Right ventricle myocardium inferior (tissue), 1 donor: ENCODE results near the gene SMAGP. TPM values are rescaled to one million over a fixed set of nuclear protein-coding genes. Genes with fewer than 3 reads are reported as not detected.
A peak's percentile ranks its signal among the peaks of the same experiment; 100 is the strongest.
"Not testable (repeated sequence)": the region's sequence is repeated elsewhere in the genome, so short reads cannot be mapped to it uniquely, and the experiment has no call there.

Experiments
- ATAC-seq: fragments of 200-7000 bp; cut with Tn5 transposase; one replicate; pipeline ENCODE4 v1.9.1; 2020; ENCODE audit warnings: mild to moderate bottlenecking, moderate library complexity
- DNase-seq: peaks from one replicate; pipeline ENCODE4 v3.0.0; 2021; ENCODE audit errors: missing footprints
- intact Hi-C: fragments of 100-400 bp; cut with DNase I; formaldehyde crosslinking; loops from one replicate; pipeline ENCODE4 v1.11.0; 2022
- total RNA-seq: library from RNA; stranded (reverse); fragmentation: NEBNext Ultra II Directional; extraction: Animal tissue kit (Norgen Biotek cat#: 25700); gene quantifications from one replicate; pipeline ENCODE4 v1.2.1, GENCODE V29; 2021
- donor health status: DM: no; HTN: yes; CAD: no; lungs with severe emphysema.

Gene SMAGP
- total RNA-seq, 1 donor from 2014 or later = 3.8 TPM

- ATAC-seq = no peak
- intact Hi-C loops = loop anchor here (10.0 kb wide), 1 partner anchor 190 kb away; the partner anchor contains the start of gene LETMD1
- no peak for DNase-seq
Measured at GRCh38 chr12:51234530-51234929, 35.7 kb downstream of the SMAGP start.

DNA sequence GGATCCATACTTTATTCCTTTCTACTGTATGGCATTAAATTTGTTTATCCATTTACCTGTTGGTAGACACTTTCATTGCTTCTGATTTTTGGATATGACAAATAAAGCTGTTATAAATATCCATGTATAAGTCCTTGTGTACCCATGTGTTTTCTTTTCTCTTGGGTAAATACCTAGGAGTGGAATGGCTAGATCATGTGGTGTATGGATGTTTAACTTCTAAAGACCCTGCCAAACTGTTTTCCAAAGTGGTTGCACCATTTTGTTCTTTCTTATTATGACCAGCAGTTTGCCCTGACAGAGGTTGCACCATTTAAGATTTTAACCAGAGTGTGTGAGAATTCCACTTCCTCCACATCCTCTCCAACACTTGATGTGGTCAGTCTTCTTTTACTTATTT is 37.6 kb downstream of the SMAGP start:
- intact Hi-C loops = loop anchor here (10.0 kb wide), 1 partner anchor 188 kb away; the partner anchor contains the start of gene LETMD1
- ATAC-seq (no peak), DNase-seq (no peak)

DNA sequence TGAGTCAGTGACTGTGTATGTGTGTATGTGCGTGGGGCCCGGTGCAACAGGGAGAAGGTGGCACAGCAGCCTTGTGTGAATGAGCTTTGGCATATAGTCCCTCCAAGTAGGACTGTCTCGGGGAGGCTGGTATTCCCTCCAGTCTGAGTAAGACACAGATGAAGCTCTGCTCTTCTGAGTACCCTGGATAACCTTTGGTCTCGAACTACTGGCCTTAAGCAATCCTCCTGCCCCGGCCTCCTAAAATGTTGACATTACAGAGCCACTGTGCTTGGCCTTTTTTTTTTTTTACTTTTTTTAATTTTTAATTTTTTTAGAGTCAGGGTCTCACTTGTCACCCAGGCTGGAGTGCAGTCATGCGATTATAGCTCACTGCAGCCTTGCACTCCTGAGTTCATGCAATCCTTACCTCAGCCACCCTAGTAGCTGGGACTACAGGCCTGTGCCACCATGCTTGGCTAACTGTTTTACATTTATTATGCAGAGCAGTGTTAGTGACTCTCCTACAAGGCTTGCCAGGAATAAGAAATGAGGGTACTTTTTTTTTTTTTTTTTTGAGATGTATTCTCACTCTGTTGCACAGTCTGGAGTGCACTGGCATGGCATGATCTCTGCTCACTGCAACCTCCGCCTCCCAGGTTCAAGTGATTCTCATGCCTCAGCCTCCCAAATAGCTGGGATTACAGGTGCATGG is 41.0 kb downstream of the SMAGP start:
- ATAC-seq (no peak), DNase-seq (no peak)
- intact Hi-C loops = no loop called here

DNA sequence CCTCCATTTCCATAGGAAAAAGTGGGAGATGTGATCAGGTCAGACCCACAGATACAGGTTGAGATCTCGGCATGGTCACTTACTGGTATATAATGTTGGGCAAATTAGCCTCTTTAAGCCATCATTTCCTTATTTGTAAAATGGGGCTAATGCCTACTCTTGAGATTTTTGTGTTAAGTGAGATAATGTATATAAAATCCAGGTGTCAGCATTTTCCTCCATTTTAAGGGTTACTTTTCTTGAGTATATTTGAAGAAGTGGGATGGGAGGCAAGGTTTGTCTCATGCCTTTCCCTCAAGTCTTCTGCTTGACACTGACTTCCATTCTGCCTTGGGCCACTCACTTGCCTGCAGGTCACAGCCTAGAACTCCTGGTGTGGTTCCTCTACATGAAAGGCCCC is 42.3 kb downstream of the SMAGP start:
- DNase-seq (no peak), ATAC-seq (no peak)
- intact Hi-C loops = no loop called here

- ATAC-seq, intact Hi-C loops, DNase-seq: not testable (repeated sequence)
Measured at GRCh38 chr12:51227112-51227511, 43.1 kb downstream of the SMAGP start.

DNA sequence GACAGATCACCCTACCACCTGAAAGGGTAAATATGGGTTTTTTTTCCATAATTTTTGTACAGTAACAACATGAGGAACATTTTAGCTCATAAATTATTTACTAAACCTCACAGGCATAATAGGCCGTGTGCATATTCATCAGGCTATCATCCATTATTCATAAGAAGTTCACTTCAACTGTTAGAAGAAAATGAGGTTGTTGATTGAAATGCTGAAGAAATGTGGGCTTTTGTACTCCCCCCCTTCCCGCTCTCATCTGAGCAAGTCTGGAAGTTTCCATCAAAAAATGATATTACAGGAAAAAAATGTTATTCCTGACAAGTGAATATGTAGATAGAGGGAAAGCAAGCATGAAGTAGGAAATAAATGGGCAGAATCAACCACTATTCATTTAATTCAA is 44.4 kb downstream of the SMAGP start:
- ATAC-seq = no peak
- intact Hi-C loops = no loop called here

GRCh38 chr12:51225234-51225633 is 45.0 kb downstream of the SMAGP start:
- DNase-seq (no peak), ATAC-seq (no peak)
- intact Hi-C loops = no loop called here

More for the DNA sequence above, 44.4 kb downstream of the SMAGP start:
- no peak for DNase-seq

DNA sequence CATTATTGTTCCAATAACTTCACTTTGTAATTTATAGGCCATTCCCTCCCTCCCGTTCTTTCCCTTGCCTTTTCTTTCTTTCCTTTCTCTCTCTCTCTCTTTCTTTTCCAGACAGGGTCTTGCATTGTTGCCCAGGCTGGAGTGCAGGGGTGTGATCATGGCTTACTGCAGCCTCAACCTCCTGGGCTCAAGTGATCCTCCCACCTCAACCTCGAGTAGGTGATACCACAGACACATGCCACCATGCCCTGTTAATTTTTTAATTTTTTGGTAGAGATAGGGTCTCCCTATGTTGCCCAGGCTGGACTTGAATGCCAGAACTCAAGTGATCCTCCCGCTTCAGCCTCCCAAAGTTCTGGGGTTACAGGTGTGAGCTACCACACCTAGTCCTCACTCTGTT is 45.6 kb downstream of the SMAGP start:
- ATAC-seq (no peak), DNase-seq (no peak)
- intact Hi-C loops = no loop called here

GRCh38 chr12:51222461-51222860 is 47.8 kb downstream of the SMAGP start:
- intact Hi-C loops = no loop called here
- DNase-seq = no peak
- no peak for ATAC-seq

DNA sequence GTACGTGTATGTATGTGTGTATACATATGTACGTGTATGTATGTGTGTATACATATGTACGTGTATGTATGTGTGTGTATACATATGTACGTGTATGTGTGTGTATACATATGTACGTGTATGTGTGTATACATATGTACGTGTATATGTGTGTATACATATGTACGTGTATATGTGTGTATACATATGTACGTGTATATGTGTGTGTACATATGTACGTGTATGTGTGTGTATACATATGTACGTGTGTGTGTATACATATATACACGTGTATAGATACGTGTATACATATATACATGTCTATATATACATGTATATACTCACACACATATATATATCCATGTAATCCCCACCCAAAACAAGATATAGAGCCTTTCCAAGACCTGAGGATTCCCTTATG is 50.4 kb downstream of the SMAGP start:
- ATAC-seq, DNase-seq: not testable (repeated sequence)
- intact Hi-C loops = loop anchor here (1.0 to 5.0 kb wide), 2 partner anchors 18 to 48 kb away; partner anchors contain the start of genes DAZAP2 and TFCP2

DNA sequence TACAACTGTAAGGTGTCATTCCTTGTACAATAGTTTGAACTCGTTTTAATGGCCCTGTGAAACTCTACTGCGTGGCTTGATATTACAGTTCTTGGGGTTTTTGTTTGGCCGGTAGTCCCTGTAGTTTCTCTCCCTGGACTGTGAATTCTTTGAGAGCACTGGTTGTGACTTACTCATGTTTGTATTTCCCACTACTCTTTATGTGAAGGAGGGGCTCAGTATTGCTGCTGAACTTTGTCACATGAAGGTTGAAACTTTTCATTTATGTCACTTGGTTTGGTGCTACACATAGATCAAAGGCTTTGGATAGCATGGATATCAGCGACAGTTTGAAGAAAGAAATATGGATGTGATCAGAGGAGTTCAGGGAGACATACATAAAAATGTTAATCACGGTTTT is 50.9 kb downstream of the SMAGP start:
- intact Hi-C loops = loop anchor here (1.0 to 5.0 kb wide), 2 partner anchors 19 to 47 kb away; partner anchors contain the start of genes DAZAP2 and TFCP2
- DNase-seq (no peak), ATAC-seq (no peak)

- intact Hi-C loops = loop anchor here (1.0 to 5.0 kb wide), 2 partner anchors 20 to 46 kb away; partner anchors contain the start of genes DAZAP2 and TFCP2
- DNase-seq (no peak), ATAC-seq (peak; percentile 8)
Measured at GRCh38 chr12:51218607-51219161, 51.5 kb downstream of the SMAGP start.

DNA sequence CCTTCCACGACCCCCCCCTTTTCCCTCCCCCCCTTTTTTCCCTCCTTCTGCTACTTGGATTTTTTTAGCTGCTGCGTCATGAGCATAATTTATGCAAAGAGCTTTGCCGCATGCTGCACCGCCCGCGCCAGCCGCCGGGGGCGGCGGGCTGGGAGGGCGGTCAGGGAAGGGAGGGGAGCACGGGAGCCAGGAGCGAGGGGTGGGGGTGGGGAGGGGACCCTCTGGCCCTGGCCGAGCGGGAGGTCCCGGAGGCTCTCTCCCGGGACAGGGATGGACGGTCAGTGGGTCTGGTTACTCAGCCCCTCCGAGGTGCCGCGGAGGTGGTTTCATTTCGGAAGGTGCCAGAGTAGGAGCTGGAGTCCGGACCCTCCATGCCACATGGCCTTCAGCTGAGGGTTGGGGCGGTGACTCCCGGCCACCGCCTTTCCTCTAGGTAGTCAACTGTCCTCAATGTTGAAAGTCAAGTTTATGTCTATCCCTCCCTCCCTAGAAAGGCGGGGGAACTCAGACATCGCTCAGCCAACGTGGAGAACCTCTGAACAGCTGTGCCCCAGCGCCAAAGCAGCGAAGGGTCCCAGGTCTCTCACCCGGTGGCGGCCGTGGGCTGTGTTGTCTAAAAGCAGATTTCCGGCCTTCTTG is 52.1 kb downstream of the SMAGP start, which contains the start of gene POU6F1:
Gene POU6F1, minus strand, starts transcription at position 95 of the 639 bp plus-strand sequence. CDS start 11,226 bp downstream, outside the sequence.
- ATAC-seq (peak; percentile 93), DNase-seq (peak; percentile 83)
- intact Hi-C loops = loop anchor here (5.0 kb wide), 1 partner anchor 46 kb away; the partner anchor contains the start of gene TFCP2

DNA sequence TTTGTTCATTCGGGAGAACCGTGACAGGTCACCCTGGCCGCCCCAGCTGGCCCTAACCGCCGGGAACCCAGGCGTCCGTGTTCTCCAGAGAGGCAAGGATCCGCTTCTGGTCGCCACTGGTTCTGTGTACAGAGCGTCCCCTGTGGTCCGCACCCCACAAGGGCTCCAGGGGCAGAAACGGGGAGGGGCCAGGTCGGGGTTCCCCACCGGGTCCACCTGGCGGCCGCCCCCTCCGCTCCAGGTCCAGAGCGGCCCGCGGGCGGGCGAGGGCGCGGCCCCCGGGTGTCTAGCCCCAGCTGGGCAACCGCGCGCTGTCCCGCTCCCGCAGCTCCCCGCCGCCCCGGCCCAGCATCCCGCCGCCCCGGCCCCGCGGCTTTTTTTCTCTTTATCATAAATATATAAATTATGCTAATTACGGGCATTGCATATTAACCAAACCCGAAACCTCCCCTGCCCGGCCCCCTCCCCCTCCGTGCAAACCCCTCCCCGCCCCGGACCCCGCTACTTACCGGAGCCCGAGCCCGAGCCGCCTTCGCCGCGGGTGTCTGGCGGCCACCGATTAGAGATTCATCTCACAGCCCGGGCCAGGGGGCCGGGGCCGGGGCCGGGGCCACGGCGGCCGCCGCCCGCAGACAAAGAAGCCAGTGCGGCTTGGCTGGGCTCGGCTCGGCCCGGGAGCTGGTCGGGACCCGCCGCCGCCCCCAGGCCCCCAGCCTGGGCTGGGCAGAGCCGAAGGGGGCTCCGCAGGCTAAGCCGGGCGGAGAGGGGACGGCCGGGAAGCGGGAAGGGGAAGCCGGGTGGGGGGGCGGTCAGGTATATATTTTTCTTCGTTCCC is 52.9 kb downstream of the SMAGP start:
- intact Hi-C loops = loop anchor here (5.0 kb wide), 1 partner anchor 45 kb away; the partner anchor contains the start of gene TFCP2
- DNase-seq = peak; percentile 85
- ATAC-seq = peak; percentile 59

GRCh38 chr12:51216642-51217041 is 53.6 kb downstream of the SMAGP start:
- ATAC-seq = no peak
- intact Hi-C loops = loop anchor here (5.0 kb wide), 1 partner anchor 44 kb away; the partner anchor contains the start of gene TFCP2
- DNase-seq = no peak

DNA sequence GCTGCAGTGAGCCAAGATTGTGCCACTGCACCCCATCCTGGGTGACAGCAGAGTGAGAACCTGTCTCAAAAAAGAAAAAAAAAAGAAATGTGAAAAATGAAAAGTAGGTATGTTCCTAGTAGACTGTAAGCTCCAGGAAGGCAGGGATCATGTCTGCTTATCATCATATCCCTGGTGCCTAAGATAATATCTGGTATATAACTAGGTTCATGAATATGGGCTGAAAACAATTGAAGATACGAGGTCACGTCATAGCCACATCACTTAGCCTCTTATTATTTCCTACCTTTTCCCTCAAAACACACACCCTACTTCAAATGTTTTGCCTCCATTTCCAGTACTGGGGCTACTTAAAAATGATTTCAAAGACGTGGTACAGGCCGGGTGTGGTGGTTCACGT is 55.3 kb downstream of the SMAGP start:
- ATAC-seq = no peak
- intact Hi-C loops = loop anchor here (5.0 kb wide), 1 partner anchor 43 kb away; the partner anchor contains the start of gene TFCP2
- DNase-seq = no peak

- no peak for ATAC-seq
- intact Hi-C loops = no loop called here
- DNase-seq = no peak
Measured at GRCh38 chr12:51210690-51211395, 59.4 kb downstream of the SMAGP start.

- intact Hi-C loops = no loop called here
- ATAC-seq (no peak), DNase-seq (no peak)
Measured at GRCh38 chr12:51209259-51209658, 61.0 kb downstream of the SMAGP start.
